NT2/D1 (cell line): Measurements from ENCODE around the gene FBXO15.

Experiments used
- SUZ12 ChIP-seq: IDR thresholded peaks from 2 replicates; pipeline ENCODE4 v1.6.1; 2011; ENCODE audit not compliant: insufficient read length, insufficient read depth; ENCODE audit errors: extremely low read depth
- ZNF274 ChIP-seq: IDR thresholded peaks from 2 replicates; pipeline ENCODE4 v1.6.1; 2011; ENCODE audit warnings: mild to moderate bottlenecking, low read depth, low read length

GRCh38 chr18:74083557-74083952, 64.1 kb downstream of the FBXO15 start:
- TF ChIP-seq ZNF274 (no peak), SUZ12 (no peak)
